H1 (cell line): Measurements from ENCODE around the gene SLC27A4. TPM values are rescaled to one million over a fixed set of nuclear protein-coding genes. Genes with fewer than 3 reads are reported as not detected.

Experiments used
- ATF3 ChIP-seq: IDR thresholded peaks from 2 replicates; pipeline ENCODE4 v1.6.1; 2011; ENCODE audit warnings: low read depth, mild to moderate bottlenecking, low read length; ENCODE audit not compliant: insufficient read depth
- BACH1 ChIP-seq: IDR thresholded peaks from 2 replicates; pipeline ENCODE4 v1.6.1; 2012; ENCODE audit warnings: low read length, improper control_type of control experiment
- CEBPB ChIP-seq: IDR thresholded peaks from 2 replicates; pipeline ENCODE4 v1.6.1; 2012; ENCODE audit warnings: low read depth, low read length
- CHD7 ChIP-seq: fragments of 300-600 bp; sonication (generic); IDR thresholded peaks from 2 replicates; pipeline ENCODE4 v1.7.1; 2012; ENCODE audit warnings: low read length, moderate library complexity, mild to moderate bottlenecking, inconsistent platforms; ENCODE audit not compliant: insufficient replicate concordance
- FOSL1 ChIP-seq: IDR thresholded peaks from 2 replicates; pipeline ENCODE4 v1.6.1; 2011; ENCODE audit warnings: mild to moderate bottlenecking, low read depth, low read length, moderate library complexity; ENCODE audit not compliant: insufficient read depth
- JUND ChIP-seq: IDR thresholded peaks from 2 replicates; pipeline ENCODE4 v1.6.1; 2011; ENCODE audit warnings: mild to moderate bottlenecking, improper control_type of control experiment, low read length
- KDM4A ChIP-seq: IDR thresholded peaks from one replicate; pipeline ENCODE4 v1.7.1; 2012; ENCODE audit warnings: low read depth, mild to moderate bottlenecking, moderate library complexity, low read length, inconsistent platforms; ENCODE audit not compliant: severe bottlenecking
- RNF2 ChIP-seq: fragments of 200-900, 300-1000 bp; sonication (generic); IDR thresholded peaks from 2 replicates; pipeline ENCODE4 v1.7.1; 2016; ENCODE audit warnings: borderline replicate concordance, low read depth, mild to moderate bottlenecking, antibody characterized with exemption, low read length; ENCODE audit not compliant: poor library complexity, severe bottlenecking; ENCODE audit errors: missing control alignments
- RXRA ChIP-seq: IDR thresholded peaks from 2 replicates; pipeline ENCODE4 v1.6.1; 2011; ENCODE audit warnings: low read depth, mild to moderate bottlenecking, low read length, moderate library complexity; ENCODE audit not compliant: insufficient read depth
- SRF ChIP-seq: IDR thresholded peaks from 2 replicates; pipeline ENCODE4 v1.6.1; 2011; ENCODE audit warnings: mild to moderate bottlenecking, low read depth, low read length, moderate library complexity
- TCF12 ChIP-seq: IDR thresholded peaks from 2 replicates; pipeline ENCODE4 v1.6.1; 2011; ENCODE audit warnings: low read depth, mild to moderate bottlenecking, low read length
- polyA plus RNA-seq, 7 experiments: library from polyadenylated mRNA; depleted of rRNA in 3 of 7; stranded (reverse) in 5 of 7; unstranded in 2 of 7; fragments of >200 nt in 5 of 7; fragments of 200-250 nt in 2 of 7; gene quantifications; 1 replicate in 5 of 7; 2 replicates in 1 of 7; 4 replicates in 1 of 7; pipeline versions ENCODE4 v1.2.1 to v1.2.3, GENCODE V29; 2011 to 2013; ENCODE audit warnings: missing spikeins in 2 of 7, mixed read lengths in 2 of 7
- total RNA-seq: library from RNA; stranded (reverse); fragmentation: NEBNext Ultra II Directional; extraction: Animal tissue kit (Norgen Biotek cat#: 25700); gene quantifications from 2 replicates; pipeline ENCODE4 v1.2.1, GENCODE V29; 2021

Gene SLC27A4
- total and polyA plus RNA-seq, 2 of the 8 experiments (the other 6 are each of a cell fraction or from before 2014, with no cell fraction given) = 14.9 to 20.5 TPM

GRCh38 chr9:128333451-128333869, 6.9 kb upstream of the SLC27A4 start (continued):
- no peak for TF ChIP-seq CHD7
- no peak for TF ChIP-seq JUND
- no peak for TF ChIP-seq ATF3
- TF ChIP-seq BACH1 = no peak
- TF ChIP-seq RNF2 = no peak
- TF ChIP-seq SRF = no peak
- TF ChIP-seq CEBPB = no peak
- no peak for TF ChIP-seq TCF12
- TF ChIP-seq FOSL1 = no peak
- TF ChIP-seq RXRA = no peak
- no peak for TF ChIP-seq KDM4A
